NCI-H2171 treated with DMSO at 0.1 percent for 48 hours (cell line): Measurements from ENCODE around the gene TMEM217.

Experiments used
- DNase-seq: peaks from one replicate; lab custom pipeline; 2025; lab: John Stamatoyannopoulos, UW

The TMEM217 gene

DNA sequence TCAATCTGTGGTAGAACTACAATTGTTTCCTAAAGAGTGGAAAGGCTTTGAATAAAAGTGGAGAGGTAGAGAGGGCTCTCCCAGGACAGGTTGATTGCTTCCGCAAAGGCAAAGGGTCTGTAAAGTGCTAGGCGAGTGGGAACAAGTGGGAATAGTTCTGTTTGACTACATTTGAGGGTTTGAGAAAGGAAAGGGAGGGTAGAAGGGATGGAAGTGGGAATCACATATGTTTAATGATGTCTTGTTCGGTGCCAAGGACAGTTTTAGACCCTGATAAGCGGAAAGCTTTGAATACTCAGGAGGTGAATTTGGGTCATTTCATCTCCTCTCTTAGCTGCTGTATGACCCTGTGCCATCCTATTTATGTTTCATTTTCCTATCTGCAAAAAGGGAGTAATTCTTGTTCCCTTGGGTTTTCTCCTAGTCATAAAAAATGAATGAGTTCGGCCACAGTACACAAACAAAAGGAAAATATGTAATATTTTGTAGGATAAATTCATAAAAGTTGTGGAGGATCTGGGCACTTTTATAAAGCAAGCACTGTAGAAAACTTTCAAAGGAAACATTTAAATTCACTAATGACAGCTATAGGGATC, 89.7 kb downstream of the TMEM217 start:
- no peak for DNase-seq

DNA sequence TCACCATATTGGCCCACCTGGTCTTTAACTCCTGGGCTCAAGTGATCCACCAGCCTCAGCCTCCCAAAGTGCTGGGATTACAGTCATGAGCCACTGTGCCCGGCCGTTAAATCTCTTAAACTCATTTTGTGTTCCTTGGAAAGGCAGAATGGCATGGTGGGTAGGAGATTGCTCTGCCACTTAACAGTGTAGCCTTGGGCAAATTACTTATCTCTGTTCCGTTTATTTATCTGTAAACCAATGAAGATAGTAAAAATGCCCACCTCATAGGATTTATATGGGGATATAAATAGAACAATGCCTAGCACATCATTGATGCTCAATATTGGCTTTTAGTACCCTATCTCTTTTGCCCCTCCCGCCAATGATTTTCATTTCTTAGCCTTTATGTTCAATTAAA, 95.2 kb downstream of the TMEM217 start:
- DNase-seq, result no peak
